HG03558 (cell line): Measurements from ENCODE around the gene OR2K2.
"Not testable (repeated sequence)": the region's sequence is repeated elsewhere in the genome, so short reads cannot be mapped to it uniquely, and the experiment has no call there.

Source experiments
- ATAC-seq: cut with Tn5 transposase; IDR thresholded peaks from one replicate; pipeline ENCODE4 v1.9.1; 2021; ENCODE audit warnings: moderate number of reproducible peaks; ENCODE audit not compliant: unreplicated experiment; ENCODE audit errors: extremely low read depth

OR2K2 gene

GRCh38 chr9:111330124-111330523, at the start of gene OR2K2:
Gene OR2K2 (minus strand): TSS chr9:111330224. CDS start chr9:111328433, 1,791 bp downstream.
- no peak for ATAC-seq

- ATAC-seq: no peak
Observed at GRCh38 chr9:111375817-111376564, 46.0 kb upstream of the OR2K2 start.

GRCh38 chr9:111375062-111375461, 45.0 kb upstream of the OR2K2 start:
- no peak for ATAC-seq

GRCh38 chr9:111372297-111372696, 42.3 kb upstream of the OR2K2 start:
- no peak for ATAC-seq

- no peak for ATAC-seq
Observed at GRCh38 chr9:111366978-111367377, 37.0 kb upstream of the OR2K2 start.

- ATAC-seq: no peak
Observed at GRCh38 chr9:111362526-111362925, 32.5 kb upstream of the OR2K2 start.

GRCh38 chr9:111360881-111361280, 30.9 kb upstream of the OR2K2 start:
- no peak for ATAC-seq

GRCh38 chr9:111356481-111357244, 26.6 kb upstream of the OR2K2 start:
- ATAC-seq: no peak

- ATAC-seq: no peak
Observed at GRCh38 chr9:111352545-111352944, 22.5 kb upstream of the OR2K2 start.

- ATAC-seq: no peak
Observed at GRCh38 chr9:111350556-111350955, 20.5 kb upstream of the OR2K2 start.

GRCh38 chr9:111349766-111350165, 19.7 kb upstream of the OR2K2 start:
- ATAC-seq: no peak

GRCh38 chr9:111348821-111349271, 18.8 kb upstream of the OR2K2 start:
- no peak for ATAC-seq

GRCh38 chr9:111334318-111334863, 4.4 kb upstream of the OR2K2 start:
- ATAC-seq: not testable (repeated sequence)

- no peak for ATAC-seq
Observed at GRCh38 chr9:111320631-111321030, 9.4 kb downstream of the OR2K2 start.

- no peak for ATAC-seq
Observed at GRCh38 chr9:111316796-111317195, 13.2 kb downstream of the OR2K2 start.

GRCh38 chr9:111305914-111306313, 24.1 kb downstream of the OR2K2 start:
- no peak for ATAC-seq

GRCh38 chr9:111304000-111304399, 26.0 kb downstream of the OR2K2 start:
- ATAC-seq: not testable (repeated sequence)

GRCh38 chr9:111301195-111301594, 28.8 kb downstream of the OR2K2 start:
- ATAC-seq: no peak

- no peak for ATAC-seq
Observed at GRCh38 chr9:111300140-111300735, 29.8 kb downstream of the OR2K2 start.

GRCh38 chr9:111299599-111299966, 30.4 kb downstream of the OR2K2 start:
- not testable (repeated sequence) for ATAC-seq
